GM18505 (cell line): ENCODE data around the gene ACOX3.

ENCODE experiments used
- ATAC-seq: cut with Tn5 transposase; IDR thresholded peaks from one replicate; pipeline ENCODE4 v1.9.1; 2021; ENCODE audit not compliant: unreplicated experiment
- POLR2A ChIP-seq: IDR thresholded peaks from 4 replicates; pipeline ENCODE4 v1.6.1; 2011; ENCODE audit warnings: borderline replicate concordance; ENCODE audit not compliant: insufficient read depth, insufficient read length; ENCODE audit errors: extremely low read depth

ACOX3 gene

DNA sequence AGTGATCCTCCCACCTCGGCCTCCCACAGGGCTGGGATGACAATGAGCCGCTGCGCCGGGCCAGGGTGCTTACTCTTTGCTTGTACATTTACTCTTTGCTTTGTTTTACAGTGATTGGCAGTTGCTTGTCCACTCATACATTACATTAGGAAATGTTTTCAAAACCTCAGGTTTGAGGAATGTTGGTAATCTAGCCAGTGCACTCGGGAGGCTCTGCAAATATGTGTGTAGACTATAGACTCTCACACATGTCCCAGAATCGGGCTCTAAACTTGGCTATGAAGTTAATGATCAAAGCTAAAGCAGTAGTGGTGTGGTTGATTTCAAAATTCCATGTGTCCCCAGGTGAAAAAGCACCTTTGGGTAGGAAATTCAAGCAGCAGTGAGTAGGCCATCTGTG, 20.6 kb upstream of the ACOX3 start:
- TF ChIP-seq POLR2A, result no peak
- ATAC-seq, result no peak

DNA sequence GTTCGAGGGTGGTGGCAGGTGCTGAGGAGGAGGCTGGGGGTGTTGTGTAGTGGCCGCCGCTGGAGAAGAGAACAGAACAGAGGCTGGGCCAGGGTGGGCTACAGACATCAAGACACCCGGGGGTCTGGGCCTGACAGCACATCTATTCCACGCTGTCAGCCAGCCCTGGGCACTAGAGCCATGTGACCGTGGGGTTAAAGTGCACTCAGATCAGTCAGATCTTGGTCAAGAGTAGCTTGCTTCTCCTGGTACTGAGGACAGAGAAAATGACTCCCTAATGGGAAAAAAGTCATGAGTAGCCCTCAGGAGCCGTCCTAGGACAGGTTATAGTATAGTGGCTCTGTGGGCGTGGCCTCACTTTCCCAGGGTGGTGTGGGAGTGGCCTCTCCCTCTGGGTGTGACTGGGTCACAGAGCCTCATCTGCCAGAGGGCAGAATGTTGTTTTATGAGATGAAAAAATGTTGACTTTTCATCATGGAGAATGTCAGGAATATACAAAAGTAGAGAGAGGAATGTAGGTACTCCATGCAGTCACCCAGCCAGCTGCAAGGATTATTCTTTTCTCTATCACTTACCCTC, 19.4 kb upstream of the ACOX3 start:
- TF ChIP-seq POLR2A, result no peak
- ATAC-seq, result no peak

DNA sequence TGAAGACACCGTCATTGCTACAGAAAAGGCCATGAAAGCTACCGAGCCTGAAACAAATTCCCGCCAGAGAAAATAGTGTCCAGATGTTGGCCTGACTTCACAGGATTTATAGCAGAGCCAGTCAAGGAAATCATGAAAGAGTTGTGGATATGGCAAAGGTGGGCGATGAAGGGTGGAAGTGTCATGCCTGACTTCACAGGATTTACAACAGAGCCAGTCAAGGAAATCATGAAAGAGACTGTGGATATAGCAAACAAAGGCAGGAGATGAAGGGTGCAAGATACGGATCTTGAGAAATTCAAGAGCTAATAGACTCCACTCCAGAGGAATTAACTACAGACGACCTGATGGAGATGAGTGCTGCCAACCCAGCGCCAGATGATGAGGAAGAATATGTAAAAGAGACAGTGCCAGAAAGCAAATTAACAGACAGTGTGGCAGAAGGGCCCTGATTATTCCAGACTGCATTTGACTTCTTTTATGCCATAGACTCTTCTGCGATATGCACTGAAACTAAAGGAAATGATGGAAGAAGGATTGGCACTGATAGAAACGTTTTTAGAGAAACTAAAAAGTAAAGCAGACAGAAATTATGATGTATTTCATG, 17.2 kb upstream of the ACOX3 start:
- ATAC-seq, result no peak
- no peak for TF ChIP-seq POLR2A

DNA sequence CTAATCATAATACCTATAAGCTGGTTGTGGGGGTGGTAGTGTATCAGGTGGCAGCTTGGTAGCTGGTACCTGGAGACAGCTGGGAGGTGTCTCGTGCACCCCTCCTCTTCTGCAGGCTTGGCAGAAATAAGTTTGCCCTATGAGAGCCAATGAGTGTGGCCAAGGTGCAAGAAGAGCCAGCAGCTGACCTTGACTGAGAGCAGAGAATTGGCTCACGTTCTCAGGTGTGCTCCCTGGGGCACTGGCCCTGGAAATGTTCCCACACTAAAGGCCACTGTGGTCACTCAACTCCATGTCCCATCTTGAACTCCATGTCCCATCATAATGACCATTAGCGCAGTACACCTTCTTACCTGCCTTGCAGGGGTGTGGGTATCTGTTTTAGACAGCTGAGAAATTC, 13.4 kb upstream of the ACOX3 start:
- TF ChIP-seq POLR2A, result no peak
- no peak for ATAC-seq

DNA sequence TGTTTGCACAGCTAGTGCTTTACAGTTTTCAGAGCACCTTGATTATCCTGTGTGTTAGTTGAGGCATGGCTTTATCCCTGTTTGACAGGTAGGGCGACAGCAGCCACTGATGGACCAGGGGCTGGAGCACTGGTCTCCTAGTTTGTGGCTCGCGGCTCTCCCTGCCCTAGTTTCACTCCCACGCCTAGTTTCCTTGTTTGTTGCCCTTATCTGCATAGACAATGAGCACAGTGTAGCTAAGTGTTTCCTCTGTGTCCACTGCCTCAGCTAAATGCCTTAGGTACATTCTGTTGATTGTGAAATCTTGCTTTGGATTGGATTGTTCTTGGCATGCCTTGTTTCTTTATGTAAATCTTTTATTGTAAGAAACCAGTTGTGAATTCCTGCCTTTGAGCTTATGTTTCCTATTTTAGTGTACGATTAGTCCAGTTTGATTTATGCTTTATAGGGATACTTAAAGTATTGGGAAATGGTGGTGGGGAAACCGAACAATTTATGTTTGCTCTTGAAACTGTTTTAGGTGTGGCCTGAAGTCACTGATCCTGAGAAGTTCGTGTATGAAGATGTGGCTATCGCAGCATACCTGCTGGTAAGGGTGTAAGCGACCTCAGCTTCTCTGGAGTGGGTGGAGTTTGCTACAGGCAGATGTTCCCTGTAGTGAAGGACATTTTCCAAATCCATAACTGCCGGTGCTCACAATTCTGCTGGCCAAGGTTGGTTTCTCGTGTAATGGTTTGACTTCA, 11.1 kb upstream of the ACOX3 start:
- no peak for ATAC-seq

DNA sequence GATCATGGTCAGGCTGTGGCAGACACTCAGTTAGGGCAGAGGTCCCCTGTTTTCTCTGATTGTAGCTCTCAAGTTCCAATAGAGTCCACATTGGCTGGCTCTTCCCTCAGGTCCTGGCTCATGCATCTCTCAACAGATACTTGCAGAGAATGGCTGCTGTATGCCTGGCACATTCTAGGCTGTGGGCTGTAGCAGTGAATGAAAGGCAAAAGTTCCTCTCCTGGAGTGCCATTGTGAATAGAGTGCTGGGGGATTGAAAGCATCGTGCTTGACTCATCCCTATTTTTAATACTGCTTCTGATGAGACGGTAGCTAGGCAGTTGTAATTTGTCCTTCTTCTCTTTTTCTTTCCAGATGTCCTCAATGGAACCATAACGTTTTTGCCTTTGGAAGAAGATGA, 5.6 kb upstream of the ACOX3 start:
- ATAC-seq, result no peak
- TF ChIP-seq POLR2A, result no peak

More for the DNA sequence above, 11.1 kb upstream of the ACOX3 start:
- TF ChIP-seq POLR2A, result no peak

DNA sequence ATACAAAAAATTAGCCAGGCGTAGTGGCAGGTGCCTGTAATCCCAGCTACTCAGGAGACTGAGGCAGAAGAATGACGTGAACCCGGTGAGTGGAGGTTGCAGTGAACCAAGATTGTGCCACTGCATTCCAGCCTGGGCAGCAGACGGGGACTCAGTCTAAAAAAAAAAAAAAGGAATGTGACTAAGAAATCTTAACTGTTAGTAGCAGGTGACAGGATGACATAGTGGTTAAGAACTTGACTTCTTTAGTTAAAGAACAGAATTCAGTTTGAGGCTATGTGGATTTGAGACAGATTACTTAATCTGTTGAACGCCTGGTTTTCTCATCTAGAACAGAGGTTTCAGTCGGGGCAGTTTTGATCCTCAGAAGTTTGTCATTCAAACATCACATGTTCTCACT, 3.3 kb upstream of the ACOX3 start:
- ATAC-seq, result no peak

DNA sequence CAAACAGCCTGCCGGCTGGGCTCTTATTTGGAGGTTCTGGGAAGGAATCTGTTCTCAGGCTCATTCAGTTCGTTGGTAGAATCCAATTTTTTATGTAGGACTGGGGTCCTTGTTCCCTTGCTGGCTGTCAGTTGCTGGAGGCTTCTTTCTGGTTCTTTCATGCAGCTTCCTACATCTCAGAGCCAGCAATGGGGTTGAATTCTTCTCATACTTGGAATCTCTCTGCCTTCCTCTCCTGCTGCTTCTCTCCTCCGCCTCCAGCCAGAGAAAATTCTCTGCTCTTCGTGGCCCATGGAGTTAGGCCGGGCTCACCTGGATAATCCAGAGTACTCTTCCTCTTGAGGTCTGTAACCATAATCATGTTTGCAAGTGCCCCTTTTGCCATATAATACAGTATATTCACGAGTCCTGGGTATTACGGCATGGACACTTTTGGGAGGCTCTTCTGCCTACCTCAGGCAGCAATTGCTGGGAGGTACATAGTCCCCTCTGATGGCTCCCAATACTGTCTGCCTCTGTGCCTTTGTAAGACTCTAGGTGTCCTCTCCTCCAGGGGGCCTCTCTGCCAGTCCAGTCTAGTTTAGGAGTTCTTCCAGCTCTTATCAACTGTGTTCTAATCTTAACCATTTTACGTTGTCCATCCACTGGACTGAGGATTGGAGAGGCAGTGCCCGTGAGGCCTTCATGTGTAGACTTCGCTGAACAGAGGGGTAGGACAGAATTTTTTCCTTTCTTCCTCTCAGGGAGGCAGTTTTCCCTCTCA, 2.3 kb upstream of the ACOX3 start:
- no peak for TF ChIP-seq POLR2A
- ATAC-seq, result no peak

More for the DNA sequence above, 3.3 kb upstream of the ACOX3 start:
- TF ChIP-seq POLR2A, result no peak

DNA sequence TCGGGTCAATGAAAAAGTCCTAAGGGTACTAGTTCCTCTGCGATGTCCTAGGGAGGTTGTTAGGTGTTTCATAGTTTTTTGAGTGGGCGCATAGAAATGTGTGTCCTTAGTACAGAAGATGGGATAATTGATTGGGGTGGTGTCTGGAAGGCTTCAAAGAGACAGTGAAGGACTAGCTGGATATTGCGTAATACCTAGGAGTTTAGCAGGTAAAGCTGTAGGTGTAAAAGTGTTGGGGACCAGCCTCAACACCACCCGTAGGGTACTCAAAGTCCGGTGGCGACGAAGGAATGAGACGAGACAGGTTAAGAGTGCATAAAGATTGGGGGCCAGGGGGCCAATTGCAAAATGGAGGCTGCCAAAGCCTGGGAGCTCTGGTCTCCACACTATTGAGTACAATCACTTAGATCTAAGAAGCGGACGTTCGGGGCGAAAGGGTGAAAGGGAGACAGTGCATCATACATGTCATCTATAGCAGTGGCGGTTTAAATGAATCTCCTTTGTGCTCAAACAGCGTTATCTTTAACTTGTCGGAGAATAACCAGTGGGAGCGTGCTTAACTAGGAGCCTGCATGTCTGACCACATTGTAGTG, 1.1 kb upstream of the ACOX3 start:
- no peak for ATAC-seq
- TF ChIP-seq POLR2A, result no peak

DNA sequence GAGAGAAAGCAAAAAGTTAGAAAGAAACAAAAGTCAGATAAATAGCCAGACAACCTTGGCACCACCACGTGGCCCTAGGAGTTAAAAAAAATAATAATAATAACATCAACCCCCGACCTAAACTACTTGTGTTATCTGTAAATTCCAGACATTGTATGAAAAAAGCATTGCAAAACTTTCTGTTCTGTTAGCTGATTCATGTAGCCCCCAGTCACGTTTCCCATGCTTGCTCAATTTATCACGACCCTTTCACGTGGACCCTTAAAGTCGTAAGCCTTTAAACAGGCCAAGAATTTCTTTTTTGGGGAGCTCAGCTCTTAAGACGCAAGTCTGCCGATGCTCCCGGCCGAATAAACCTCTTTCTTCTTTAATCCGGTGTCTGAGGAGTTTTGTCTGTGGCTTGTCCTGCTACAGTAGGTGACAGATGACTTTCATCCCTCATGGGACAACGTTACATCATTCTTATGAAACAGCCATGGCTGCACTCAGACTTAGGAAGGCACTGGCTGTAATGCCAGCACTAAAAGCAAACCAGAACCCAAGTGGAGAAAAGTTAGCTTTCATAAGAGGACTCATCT, 520 bp downstream of the ACOX3 start:
- TF ChIP-seq POLR2A, result no peak
- ATAC-seq, result peak; percentile 26

DNA sequence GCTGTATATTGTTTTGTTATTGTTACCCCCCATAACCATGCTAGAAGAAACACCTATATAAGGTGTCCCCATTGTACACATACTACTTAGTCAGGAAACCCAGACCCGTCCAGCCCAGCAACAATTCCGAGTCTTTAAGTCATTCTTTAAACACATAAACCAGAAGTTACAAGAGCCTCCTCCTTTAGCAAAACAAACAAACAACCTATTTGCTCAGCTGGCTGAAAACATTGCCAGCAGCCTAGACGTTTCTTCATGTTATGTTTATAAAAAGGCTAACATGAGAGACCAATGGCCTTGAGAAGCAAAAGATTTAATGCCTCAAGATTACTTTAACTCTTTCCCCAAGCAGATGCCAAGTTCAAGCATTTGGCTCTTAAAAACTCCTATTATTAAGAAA, 1.4 kb downstream of the ACOX3 start:
- ATAC-seq, result no peak
- TF ChIP-seq POLR2A, result no peak

DNA sequence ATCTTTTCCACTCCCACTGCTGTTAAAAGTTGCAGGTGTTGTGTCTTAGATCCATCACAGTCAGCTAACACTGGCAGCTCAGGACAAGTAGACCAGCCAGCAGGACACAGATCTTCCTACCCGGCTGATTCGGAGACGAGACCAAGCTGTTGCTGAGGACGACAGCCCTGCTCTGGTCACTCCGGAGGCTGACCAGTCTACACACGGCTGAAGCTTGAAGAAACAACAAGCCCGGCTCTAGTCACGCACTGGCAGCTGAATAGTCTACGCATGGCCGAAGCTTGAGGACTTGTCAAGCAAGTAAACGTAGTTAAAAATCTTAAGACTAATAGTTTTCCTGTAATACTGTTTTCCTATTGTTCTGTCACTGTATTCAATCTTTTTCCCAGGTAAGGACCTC, 1.8 kb downstream of the ACOX3 start:
- no peak for ATAC-seq
- TF ChIP-seq POLR2A, result no peak

DNA sequence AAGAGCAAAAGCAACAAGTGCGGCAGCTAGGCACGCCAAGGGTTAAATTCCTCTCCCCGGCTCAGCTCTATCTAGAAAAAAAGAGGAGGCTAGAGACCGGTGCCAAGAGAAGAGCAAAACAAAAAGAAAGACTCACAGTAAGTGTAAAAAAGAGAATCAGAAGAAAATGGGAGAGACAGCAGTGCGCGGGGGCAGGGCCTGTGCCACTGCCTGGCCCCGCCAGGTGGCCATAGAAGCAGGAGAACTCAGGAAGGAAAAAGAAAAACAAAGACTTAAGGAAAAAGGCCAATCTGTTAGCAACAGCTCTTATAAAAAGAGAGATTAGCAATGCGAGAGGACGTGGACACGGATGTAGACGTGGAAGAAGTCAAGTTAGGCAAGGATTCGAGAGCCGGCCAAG, 3.2 kb downstream of the ACOX3 start:
- TF ChIP-seq POLR2A, result no peak
- ATAC-seq, result no peak
